SK-N-SH treated with all-trans-retinoic acid at 6 μM for 48 hours (cell line): Measurements from ENCODE around the gene SORCS2.

Experiments used
- ATAC-seq: fragments of 200-7000 bp; cut with Tn5 transposase; 3 replicates; pipeline ENCODE4 v1.9.1; 2020; ENCODE audit warnings: mild to moderate bottlenecking, moderate library complexity
- ARNTL ChIP-seq: fragments of 450-650 bp; formaldehyde crosslinking; IDR thresholded peaks from 2 replicates; pipeline ENCODE4 v1.5.0; 2020; ENCODE audit warnings: low read depth, mild to moderate bottlenecking, moderate library complexity, borderline replicate concordance
- CSDC2 ChIP-seq: fragments of 250-450 bp; sonication (Bioruptor Pico); IDR thresholded peaks from 2 replicates; pipeline ENCODE4 v1.5.0; 2020; ENCODE audit warnings: mild to moderate bottlenecking, moderate library complexity
- ESRRG ChIP-seq: fragments of 250-450 bp; sonication (Bioruptor Pico); IDR thresholded peaks from 2 replicates; pipeline ENCODE4 v1.6.1; 2021; ENCODE audit warnings: mild to moderate bottlenecking
- GLIS3 ChIP-seq: fragments of 250-450 bp; sonication (Bioruptor Pico); IDR thresholded peaks from 2 replicates; pipeline ENCODE4 v1.5.0; 2020; ENCODE audit warnings: mild to moderate bottlenecking, moderate library complexity
- ISL1 ChIP-seq: fragments of 250-450 bp; sonication (Bioruptor Pico); IDR thresholded peaks from 2 replicates; pipeline ENCODE4 v2.1.2; 2022; ENCODE audit warnings: mild to moderate bottlenecking, moderate library complexity
- PPARA ChIP-seq: fragments of 250-450 bp; sonication (Bioruptor Pico); IDR thresholded peaks from 2 replicates; pipeline ENCODE4 v1.5.0; 2020; ENCODE audit warnings: mild to moderate bottlenecking, borderline replicate concordance
- RARB ChIP-seq: fragments of 250-450 bp; sonication (Bioruptor Pico); IDR thresholded peaks from 2 replicates; pipeline ENCODE4 v1.8.0; 2021; ENCODE audit warnings: mild to moderate bottlenecking, moderate library complexity
- TCF4 ChIP-seq: fragments of 250-450 bp; sonication (Bioruptor Pico); IDR thresholded peaks from 2 replicates; pipeline ENCODE4 v1.8.0; 2021; ENCODE audit warnings: mild to moderate bottlenecking, moderate library complexity, borderline replicate concordance
- ZC3H10 ChIP-seq: fragments of 250-450 bp; sonication (Bioruptor Pico); IDR thresholded peaks from 2 replicates; pipeline ENCODE4 v1.5.1; 2021; ENCODE audit warnings: mild to moderate bottlenecking, moderate library complexity
- ZFP3 ChIP-seq: fragments of 250-450 bp; sonication (Bioruptor Pico); IDR thresholded peaks from 2 replicates; pipeline ENCODE4 v1.5.0; 2020; ENCODE audit warnings: mild to moderate bottlenecking, moderate library complexity
- ZFP30 ChIP-seq: fragments of 450-650 bp; formaldehyde crosslinking; IDR thresholded peaks from 2 replicates; pipeline ENCODE4 v1.5.0; 2022; ENCODE audit warnings: mild to moderate bottlenecking, moderate library complexity
- ZNF565 ChIP-seq: fragments of 450-650 bp; formaldehyde crosslinking; conservative IDR thresholded peaks from 2 replicates; pipeline ENCODE4 v1.5.0; 2020; ENCODE audit warnings: low read depth, mild to moderate bottlenecking, moderate library complexity
- ZNF70 ChIP-seq: fragments of 450-650 bp; formaldehyde crosslinking; IDR thresholded peaks from 2 replicates; pipeline ENCODE4 v1.5.0; 2020; ENCODE audit warnings: mild to moderate bottlenecking, moderate library complexity
- TF ChIP-seq, protein P1 (sequence below): fragments of 250-450 bp; sonication (Bioruptor Pico); IDR thresholded peaks from 2 replicates; pipeline ENCODE4 v1.5.1; 2021; ENCODE audit warnings: mild to moderate bottlenecking, moderate library complexity
- TF ChIP-seq, protein P2 (sequence below): fragments of 250-450 bp; sonication (Bioruptor Pico); IDR thresholded peaks from 2 replicates; pipeline ENCODE4 v1.8.0; 2021; ENCODE audit warnings: low read depth, mild to moderate bottlenecking, moderate library complexity, borderline replicate concordance
- TF ChIP-seq, protein P3 (sequence below): fragments of 250-450 bp; sonication (Bioruptor Pico); IDR thresholded peaks from 2 replicates; pipeline ENCODE4 v1.5.1; 2020; ENCODE audit warnings: low read depth, mild to moderate bottlenecking, moderate library complexity
- TF ChIP-seq, protein P4 (sequence below): fragments of 250-450 bp; sonication (Bioruptor Pico); IDR thresholded peaks from 2 replicates; pipeline ENCODE4 v1.5.0; 2020; ENCODE audit warnings: mild to moderate bottlenecking, moderate library complexity

Gene SORCS2

DNA sequence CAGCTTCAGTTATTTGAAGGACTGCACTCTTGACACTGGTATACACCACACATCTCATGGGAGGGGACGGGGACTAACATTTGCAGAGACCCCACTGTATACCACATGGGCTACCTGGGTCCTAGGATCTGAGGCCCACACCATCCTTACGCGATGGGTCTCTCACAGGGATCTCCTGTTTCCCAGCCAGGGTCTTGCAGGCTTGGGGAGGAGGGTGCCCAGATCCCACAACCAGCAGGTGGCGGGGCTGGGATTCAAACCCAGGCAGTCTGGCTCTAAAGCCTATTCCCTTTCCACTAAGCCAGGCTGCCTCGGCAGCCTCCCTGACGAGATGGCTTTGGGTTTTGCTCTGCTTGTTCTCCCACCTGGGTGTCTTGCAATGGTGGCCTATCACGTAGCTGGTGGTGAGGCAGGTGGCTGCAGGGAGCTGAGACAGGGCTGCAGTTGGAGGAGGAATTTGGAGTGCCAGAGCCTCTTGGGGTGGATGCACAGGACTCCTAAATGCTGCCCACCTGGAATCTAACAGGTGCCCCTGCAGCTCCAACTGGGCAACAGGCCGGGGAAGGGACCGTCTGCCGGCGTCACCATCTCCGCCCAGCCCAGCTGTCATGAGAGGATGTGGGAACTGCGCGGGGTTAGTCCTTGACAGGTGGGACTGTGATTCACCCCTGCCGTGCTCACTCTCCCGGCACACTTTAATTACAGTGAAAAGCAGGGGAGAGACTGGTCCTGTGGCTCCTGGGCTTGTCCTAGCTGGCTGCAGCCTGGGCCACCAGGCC lies 131.7 kb downstream of the SORCS2 start (continued):
- TF ChIP-seq, protein P1, sequence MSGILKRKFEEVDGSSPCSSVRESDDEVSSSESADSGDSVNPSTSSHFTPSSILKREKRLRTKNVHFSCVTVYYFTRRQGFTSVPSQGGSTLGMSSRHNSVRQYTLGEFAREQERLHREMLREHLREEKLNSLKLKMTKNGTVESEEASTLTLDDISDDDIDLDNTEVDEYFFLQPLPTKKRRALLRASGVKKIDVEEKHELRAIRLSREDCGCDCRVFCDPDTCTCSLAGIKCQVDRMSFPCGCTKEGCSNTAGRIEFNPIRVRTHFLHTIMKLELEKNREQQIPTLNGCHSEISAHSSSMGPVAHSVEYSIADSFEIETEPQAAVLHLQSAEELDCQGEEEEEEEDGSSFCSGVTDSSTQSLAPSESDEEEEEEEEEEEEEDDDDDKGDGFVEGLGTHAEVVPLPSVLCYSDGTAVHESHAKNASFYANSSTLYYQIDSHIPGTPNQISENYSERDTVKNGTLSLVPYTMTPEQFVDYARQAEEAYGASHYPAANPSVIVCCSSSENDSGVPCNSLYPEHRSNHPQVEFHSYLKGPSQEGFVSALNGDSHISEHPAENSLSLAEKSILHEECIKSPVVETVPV (CRISPR knock-in tag) = no peak
- TF ChIP-seq CSDC2 (CRISPR knock-in tag) = no peak
- TF ChIP-seq ARNTL (CRISPR knock-in tag) = no peak
- no peak for TF ChIP-seq ZC3H10

DNA sequence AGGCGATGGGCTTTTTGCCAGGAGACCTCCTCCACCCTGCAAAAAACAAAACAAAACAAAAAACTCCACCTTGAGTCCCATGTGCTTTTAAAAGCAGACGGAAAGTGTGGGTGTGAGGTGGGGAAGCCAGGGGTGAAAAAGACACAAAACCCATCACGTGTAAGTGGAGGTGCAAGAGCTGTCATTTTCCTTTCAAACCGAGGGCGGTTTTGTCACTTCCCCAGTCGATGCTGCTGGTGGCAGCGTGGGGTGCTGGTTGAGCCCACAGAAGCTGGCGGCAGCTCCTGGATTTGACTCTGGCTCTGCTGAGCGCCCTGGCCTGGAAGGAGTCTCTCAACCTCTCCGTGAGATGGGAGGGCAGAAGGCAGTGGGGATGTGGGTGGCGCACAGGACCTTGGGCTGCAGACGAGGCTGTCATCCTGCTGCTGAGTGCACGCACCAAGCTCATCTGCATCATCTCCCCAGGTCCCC lies 132.3 kb downstream of the SORCS2 start:
- TF ChIP-seq TCF4 (no peak), RARB (no peak)
- no peak for ATAC-seq

DNA sequence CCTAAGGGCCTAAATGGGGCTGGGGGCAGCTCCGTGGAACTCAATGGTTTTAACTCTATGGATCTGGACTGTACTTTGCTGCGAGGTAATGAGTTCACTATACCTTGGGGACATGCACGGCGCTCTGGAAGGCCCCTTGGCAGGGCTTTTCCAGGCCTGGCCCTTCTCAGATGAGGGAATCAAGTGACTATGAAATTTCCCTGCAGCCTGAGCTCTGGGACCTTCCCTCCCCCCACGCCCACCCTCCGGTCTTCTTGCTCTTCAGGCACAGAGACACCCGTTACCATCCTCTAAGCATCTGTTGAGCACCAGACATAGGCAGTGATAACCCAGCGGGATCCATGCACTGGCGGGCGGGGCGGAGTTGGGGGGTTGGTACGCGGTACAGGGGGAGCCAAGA lies 133.2 kb downstream of the SORCS2 start:
- ATAC-seq = no peak
- TF ChIP-seq ZC3H10 (no peak), RARB (no peak), ZNF565 (CRISPR knock-in tag) (no peak), ZNF70 (no peak), GLIS3 (CRISPR knock-in tag) (no peak), CSDC2 (CRISPR knock-in tag) (no peak), TCF4 (no peak), ISL1 (no peak), PPARA (CRISPR knock-in tag) (no peak)
- TF ChIP-seq, protein P1 (CRISPR knock-in tag) = no peak
- TF ChIP-seq, protein P2, sequence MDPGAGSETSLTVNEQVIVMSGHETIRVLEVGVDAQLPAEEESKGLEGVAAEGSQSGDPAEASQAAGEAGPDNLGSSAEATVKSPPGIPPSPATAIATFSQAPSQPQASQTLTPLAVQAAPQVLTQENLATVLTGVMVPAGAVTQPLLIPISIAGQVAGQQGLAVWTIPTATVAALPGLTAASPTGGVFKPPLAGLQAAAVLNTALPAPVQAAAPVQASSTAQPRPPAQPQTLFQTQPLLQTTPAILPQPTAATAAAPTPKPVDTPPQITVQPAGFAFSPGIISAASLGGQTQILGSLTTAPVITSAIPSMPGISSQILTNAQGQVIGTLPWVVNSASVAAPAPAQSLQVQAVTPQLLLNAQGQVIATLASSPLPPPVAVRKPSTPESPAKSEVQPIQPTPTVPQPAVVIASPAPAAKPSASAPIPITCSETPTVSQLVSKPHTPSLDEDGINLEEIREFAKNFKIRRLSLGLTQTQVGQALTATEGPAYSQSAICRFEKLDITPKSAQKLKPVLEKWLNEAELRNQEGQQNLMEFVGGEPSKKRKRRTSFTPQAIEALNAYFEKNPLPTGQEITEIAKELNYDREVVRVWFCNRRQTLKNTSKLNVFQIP (CRISPR knock-in tag) = no peak
- TF ChIP-seq, protein P3, sequence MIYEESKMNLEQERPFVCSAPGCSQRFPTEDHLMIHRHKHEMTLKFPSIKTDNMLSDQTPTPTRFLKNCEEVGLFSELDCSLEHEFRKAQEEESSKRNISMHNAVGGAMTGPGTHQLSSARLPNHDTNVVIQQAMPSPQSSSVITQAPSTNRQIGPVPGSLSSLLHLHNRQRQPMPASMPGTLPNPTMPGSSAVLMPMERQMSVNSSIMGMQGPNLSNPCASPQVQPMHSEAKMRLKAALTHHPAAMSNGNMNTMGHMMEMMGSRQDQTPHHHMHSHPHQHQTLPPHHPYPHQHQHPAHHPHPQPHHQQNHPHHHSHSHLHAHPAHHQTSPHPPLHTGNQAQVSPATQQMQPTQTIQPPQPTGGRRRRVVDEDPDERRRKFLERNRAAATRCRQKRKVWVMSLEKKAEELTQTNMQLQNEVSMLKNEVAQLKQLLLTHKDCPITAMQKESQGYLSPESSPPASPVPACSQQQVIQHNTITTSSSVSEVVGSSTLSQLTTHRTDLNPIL (CRISPR knock-in tag) = no peak
- TF ChIP-seq, protein P4, sequence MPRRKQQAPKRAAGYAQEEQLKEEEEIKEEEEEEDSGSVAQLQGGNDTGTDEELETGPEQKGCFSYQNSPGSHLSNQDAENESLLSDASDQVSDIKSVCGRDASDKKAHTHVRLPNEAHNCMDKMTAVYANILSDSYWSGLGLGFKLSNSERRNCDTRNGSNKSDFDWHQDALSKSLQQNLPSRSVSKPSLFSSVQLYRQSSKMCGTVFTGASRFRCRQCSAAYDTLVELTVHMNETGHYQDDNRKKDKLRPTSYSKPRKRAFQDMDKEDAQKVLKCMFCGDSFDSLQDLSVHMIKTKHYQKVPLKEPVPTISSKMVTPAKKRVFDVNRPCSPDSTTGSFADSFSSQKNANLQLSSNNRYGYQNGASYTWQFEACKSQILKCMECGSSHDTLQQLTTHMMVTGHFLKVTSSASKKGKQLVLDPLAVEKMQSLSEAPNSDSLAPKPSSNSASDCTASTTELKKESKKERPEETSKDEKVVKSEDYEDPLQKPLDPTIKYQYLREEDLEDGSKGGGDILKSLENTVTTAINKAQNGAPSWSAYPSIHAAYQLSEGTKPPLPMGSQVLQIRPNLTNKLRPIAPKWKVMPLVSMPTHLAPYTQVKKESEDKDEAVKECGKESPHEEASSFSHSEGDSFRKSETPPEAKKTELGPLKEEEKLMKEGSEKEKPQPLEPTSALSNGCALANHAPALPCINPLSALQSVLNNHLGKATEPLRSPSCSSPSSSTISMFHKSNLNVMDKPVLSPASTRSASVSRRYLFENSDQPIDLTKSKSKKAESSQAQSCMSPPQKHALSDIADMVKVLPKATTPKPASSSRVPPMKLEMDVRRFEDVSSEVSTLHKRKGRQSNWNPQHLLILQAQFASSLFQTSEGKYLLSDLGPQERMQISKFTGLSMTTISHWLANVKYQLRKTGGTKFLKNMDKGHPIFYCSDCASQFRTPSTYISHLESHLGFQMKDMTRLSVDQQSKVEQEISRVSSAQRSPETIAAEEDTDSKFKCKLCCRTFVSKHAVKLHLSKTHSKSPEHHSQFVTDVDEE = no peak

DNA sequence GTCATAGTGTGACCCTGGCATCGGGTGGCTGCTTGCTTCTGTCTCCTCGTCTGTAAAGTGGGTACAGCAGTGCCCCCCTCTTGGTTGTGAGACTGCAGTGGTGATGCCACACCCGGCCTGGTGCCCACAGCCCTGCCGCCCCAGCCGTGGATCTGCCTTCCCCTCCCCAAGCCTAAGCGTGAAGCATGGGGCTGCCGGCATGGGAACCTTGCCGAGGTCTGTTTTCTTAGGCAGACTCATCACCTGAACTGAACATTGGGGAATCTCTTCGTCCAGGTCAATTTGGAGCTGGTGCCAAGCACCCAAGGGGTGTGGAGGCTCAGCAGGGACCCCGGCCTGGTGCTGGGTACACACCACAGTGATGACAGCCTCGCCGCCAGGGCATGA lies 134.0 kb downstream of the SORCS2 start:
- TF ChIP-seq ZNF70 (no peak), ARNTL (CRISPR knock-in tag) (no peak), ZFP30 (no peak), ZC3H10 (no peak), ESRRG (no peak), ZFP3 (CRISPR knock-in tag) (no peak), PPARA (CRISPR knock-in tag) (no peak)
- TF ChIP-seq, protein P3 (CRISPR knock-in tag) = no peak
- TF ChIP-seq, protein P1 (CRISPR knock-in tag) = no peak
- no peak for ATAC-seq
